HG02943 (cell line): ENCODE data around the gene TTLL11.

ENCODE experiments used
- ATAC-seq: cut with Tn5 transposase; IDR thresholded peaks from one replicate; pipeline ENCODE4 v1.9.1; 2021; ENCODE audit warnings: mild to moderate bottlenecking, low read depth, moderate library complexity; ENCODE audit not compliant: unreplicated experiment

Gene TTLL11

DNA sequence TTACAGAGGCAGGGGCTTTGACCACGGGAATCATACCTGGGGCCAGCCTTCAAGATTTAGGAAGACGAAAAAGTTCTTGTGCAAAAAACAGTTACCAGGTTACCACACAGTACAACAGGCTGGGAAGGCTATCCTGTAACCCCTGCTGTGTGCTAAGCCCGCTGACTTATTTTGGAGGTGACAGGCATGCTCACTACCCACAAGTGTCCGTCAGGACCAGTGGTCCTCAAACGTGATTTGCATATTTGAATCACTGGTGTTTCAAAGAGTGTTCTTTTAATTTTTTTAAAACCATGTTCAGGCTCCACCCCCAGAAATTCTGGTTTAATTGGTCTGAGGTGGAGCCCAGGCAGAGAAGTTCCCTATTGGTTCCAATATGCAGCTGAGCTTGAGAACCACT is 146.6 kb downstream of the TTLL11 start:
- no peak for ATAC-seq

DNA sequence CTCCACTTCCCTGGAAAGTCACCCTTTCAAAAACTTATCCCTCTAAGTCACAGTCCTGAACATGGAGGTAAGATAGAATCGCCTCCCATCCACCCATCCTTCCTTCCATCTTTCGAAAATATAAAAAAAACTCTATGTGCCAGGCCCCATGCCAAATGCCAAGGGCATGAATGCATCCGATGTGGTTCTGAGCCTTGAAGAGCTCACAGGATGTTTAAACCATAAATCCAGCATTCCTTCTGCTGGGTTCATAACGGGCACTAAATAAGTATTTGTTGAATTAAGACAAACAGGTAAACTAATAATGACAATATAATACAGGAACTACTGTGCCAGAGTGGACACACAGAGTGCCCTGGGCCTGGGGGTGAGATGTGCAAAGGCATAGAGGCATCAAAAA is 147.3 kb downstream of the TTLL11 start:
- ATAC-seq: no peak

DNA sequence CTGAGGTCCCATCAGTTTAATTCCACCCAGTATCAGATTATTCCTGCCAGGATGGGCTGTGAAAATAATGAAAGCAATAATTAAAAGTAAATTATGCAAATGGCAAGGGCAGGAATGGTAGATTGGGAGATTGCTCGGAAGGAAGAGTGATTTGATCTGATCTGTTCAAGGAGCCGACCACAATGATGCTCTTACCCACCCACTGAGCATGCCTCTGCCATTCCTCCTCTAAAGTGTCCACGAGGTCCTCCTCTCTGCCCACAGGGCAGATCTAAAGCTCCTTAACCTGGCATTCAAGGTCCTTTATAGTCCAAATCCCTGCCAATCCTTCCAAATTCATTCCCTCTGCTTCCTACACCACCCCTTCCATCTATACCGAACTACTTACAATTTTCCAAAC is 147.8 kb downstream of the TTLL11 start:
- ATAC-seq: no peak

DNA sequence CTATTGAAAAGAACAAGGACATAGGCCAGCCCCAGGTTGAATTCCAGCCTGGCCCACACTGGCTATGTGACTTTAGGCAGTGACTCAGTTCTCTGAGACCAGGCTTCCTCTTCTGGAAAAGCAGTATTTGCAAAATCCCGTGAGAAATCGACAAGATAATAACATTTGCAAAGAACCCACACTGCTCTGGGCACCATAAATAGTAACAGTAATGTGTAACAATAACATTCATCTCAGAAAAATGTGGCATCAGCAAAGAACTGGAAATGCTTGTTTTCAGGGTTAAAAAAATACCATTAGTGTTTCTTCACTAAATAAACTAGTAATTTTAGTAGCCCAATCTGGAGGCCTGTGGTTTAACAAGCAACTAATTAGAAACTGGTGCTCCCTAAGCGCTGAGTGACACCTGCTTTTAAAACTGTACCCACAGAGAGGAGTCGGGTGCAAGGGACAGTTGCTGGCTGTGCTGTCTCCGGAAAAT is 148.4 kb downstream of the TTLL11 start:
- ATAC-seq: no peak

DNA sequence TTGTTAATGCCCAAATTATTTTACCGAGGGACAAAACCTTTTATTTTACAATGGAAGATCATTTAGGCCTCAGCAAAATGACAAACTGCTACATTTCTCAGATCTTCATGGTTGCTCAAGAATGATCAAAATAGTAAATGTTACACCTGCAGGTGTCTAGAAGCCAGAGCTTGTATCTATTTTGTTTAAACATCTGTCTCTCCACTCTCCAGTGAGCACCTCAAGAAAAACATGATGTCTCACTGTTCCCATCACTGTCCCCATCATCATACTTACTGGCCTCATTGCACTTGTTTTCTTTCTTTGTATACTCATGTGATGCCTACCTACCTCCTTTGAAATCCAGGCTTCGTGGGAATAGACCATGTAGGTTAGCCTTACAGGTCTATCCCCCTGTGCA is 149.6 kb downstream of the TTLL11 start:
- no peak for ATAC-seq

DNA sequence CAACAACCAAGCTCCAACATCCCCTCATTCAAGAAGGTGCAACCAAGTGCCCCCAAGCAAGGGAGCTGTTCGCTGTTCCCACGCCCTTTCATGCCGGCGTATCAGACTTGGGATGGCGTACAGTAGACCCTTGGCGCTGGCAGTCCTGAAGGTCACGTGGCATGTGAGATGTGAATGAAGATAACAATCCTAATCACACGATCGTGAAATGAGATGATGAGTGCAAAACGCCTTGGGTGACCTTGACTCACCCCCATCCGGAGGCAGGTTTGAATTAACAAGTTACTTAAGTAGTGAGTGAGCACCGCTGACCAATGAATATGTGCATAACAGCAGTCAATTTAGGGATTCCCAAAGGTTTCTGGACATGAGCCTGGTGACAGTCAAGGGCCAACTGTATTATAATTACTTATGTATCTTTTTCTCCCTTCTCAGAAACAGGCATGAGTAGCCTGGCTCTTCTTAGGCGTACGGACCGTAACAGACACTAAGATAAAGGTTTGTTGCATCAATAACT is 150.2 kb downstream of the TTLL11 start:
- no peak for ATAC-seq

GRCh38 chr9:121942313-121942712 is 150.8 kb downstream of the TTLL11 start:
- no peak for ATAC-seq

- ATAC-seq: no peak
Observed at GRCh38 chr9:121939643-121940042, 153.5 kb downstream of the TTLL11 start.

DNA sequence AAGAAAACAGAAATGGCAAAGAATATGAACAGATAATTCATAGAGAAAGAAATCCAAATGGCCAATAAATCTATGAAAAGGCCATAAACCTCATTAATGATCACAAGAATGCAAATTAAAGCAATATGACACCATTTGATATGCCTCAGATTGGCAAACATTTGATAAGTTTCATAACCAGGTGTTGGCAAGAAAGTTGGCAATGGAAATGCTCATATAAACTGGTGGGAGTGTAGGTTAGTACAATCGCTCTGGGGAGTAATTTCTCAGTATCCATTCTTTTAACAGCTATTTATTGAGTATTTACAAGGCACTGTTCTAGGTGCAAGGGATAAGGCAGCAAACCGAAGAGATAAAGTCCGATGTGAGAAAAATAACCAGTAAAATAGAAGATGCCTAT is 154.5 kb downstream of the TTLL11 start:
- no peak for ATAC-seq

DNA sequence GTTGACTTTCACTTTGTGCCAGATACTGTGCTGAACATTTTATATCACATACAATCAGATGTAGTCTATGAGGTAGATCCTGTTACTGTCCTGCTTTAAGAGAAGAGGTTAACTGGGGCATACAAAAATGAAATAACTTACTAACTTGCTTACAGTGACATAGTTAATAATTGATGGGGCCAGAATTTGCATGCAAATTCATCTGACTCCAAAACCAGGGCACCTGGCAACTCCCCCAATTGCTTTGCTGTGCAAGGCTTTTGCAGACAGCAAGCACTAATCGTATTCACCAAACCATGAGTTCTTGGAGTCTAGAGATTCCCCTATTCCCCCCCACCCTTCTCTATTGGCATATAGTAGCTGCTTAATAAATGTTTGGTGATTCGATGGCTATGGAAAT is 155.9 kb downstream of the TTLL11 start:
- no peak for ATAC-seq

- ATAC-seq: no peak
Observed at GRCh38 chr9:121935739-121936138, 157.4 kb downstream of the TTLL11 start.

GRCh38 chr9:121930956-121931355 is 162.2 kb downstream of the TTLL11 start:
- ATAC-seq: no peak

GRCh38 chr9:121929893-121930875 is 162.9 kb downstream of the TTLL11 start:
- ATAC-seq: no peak

DNA sequence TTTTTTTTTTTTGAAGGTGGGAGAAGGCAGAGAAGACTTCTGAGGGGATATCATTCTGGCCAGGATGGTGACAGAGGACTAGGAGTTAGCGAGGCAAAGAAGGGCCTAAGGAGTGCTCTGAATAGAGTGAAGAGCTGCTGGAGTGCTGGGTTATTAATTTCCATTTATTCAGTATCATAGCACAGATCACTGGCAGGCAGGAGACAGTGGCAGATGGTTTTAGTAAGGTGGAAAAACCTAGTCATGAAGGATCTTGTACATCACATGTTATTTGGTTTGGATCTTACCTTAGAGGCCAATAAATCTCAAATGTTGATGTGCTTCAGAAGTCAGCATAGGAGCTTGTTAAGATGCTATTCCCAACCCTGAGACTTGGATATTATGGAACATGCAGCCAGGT is 165.5 kb downstream of the TTLL11 start:
- no peak for ATAC-seq

DNA sequence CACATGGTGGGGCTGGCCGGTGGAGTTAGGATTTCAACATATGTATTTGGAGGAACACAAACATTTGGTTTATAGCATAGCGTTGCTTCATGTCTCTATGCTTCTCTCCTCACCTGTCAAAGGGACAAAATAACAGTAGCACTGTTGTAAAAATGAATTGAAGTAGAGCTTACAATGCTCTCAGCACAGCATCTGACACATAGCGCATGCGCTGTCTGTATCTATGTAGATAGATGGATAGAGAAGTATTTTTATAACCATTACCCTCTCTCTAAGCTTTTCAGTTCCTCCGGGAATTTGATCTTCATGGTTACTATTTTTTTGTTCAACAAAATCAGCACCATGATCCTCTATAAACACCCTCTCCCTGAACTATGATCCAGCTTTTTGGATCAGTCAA is 166.0 kb downstream of the TTLL11 start:
- ATAC-seq: no peak

GRCh38 chr9:121926351-121926801 is 166.7 kb downstream of the TTLL11 start:
- ATAC-seq: no peak

- ATAC-seq: no peak
Observed at GRCh38 chr9:121925935-121926334, 167.2 kb downstream of the TTLL11 start.

- ATAC-seq: no peak
Observed at GRCh38 chr9:121924700-121925099, 168.4 kb downstream of the TTLL11 start.

- no peak for ATAC-seq
Observed at GRCh38 chr9:121921444-121921843, 171.7 kb downstream of the TTLL11 start.

DNA sequence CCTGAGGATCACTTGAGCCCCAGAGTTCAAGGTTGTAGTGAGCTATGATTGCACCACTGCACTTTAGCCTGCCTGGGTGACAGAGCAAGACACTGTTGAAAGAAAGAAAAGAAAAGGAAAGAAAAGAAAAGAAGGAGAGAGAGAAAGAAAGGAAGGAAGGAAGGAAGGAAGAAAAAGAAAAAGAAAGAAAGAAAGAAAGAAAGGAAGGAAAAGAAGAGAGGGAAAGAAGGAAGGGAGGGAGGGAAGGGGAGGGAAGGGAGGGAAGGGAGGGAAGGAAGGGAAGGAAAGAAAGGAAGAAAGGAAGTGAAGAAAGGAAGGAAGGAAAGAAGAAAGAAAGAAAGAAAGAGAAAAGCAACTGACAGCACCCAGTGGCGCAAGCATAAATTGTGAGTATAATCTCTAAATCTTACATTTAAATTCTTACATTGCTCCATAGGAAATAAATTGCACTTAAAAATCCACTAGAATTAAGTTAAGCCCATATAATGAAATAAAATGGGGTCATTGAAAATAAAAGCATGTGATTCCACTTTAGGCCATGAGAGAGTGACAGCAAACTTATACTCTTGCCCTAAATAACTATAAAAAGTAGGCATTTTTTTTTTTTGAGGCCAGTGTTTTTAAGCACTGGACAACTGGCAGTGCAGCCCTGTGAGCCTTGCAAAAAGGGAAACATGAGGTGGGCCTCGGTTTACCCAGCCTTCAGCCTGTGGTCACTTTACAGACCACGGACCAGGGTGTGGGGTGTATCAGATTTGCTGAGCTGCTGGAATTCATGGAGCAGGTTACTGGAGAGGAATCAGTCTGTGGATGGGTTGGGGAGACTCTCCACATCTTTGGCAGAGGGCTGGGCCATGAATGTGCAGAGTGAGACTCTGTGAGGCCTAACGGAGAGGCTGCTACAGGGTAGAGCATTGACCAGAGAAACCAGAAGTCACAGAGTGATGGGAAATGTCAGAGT is 175.5 kb downstream of the TTLL11 start:
- no peak for ATAC-seq

GRCh38 chr9:121915304-121915625 is 177.8 kb downstream of the TTLL11 start:
- ATAC-seq: no peak
